WI38 (cell line): Measurements from ENCODE around the gene RUNX3.
"Not testable (repeated sequence)": the region's sequence is repeated elsewhere in the genome, so short reads cannot be mapped to it uniquely, and the experiment has no call there.

ENCODE experiments used
- H3K4me3 ChIP-seq: 2 replicates; pipeline ENCODE4 v1.5.1; 2011; ENCODE audit warnings: low read depth, mild to moderate bottlenecking, control low read depth, low read length
- TF ChIP-seq, protein P1 (sequence below): IDR thresholded peaks from 2 replicates; pipeline ENCODE4 v1.5.1; 2012; ENCODE audit warnings: low read depth, mild to moderate bottlenecking, control low read depth, low read length

RUNX3 gene

DNA sequence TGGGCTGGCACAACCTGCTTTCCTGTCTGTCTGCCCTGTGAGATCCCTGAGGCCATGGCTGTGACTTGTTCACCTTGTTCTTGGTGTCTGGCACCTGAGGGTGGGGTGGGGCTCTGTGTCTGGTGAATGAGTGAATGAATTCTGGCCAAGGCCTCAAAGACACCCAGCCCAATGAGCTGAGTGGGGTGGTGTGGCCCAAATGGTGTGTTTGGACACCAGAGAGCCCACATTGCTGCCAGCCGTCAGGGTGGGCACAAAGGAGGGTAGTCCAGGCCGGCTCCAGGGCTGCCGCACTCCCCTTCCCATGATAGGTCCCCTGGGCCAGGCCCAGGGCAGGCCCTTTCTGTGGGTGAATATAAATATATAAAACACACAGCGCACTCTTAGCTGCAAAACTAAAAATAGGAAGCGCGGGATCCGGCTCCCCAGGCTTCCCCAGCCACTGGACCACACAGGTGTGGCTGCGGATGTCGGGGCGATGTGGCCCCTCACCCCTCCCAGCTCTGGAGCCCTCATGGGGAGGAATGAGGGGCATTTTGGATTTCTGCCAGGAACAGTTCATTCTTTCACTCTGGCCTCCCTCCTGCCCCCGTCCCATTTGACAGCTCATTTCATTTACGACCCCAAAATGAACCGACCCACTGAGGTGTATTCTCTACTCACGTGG is 33.3 kb downstream of the RUNX3 start:
- TF ChIP-seq, protein P1, sequence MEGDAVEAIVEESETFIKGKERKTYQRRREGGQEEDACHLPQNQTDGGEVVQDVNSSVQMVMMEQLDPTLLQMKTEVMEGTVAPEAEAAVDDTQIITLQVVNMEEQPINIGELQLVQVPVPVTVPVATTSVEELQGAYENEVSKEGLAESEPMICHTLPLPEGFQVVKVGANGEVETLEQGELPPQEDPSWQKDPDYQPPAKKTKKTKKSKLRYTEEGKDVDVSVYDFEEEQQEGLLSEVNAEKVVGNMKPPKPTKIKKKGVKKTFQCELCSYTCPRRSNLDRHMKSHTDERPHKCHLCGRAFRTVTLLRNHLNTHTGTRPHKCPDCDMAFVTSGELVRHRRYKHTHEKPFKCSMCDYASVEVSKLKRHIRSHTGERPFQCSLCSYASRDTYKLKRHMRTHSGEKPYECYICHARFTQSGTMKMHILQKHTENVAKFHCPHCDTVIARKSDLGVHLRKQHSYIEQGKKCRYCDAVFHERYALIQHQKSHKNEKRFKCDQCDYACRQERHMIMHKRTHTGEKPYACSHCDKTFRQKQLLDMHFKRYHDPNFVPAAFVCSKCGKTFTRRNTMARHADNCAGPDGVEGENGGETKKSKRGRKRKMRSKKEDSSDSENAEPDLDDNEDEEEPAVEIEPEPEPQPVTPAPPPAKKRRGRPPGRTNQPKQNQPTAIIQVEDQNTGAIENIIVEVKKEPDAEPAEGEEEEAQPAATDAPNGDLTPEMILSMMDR: no peak

GRCh38 chr1:24896176-24896575 is 33.9 kb downstream of the RUNX3 start:
- TF ChIP-seq, protein P1: no peak

More for the DNA sequence above, 33.3 kb downstream of the RUNX3 start:
- H3K4me3 ChIP-seq: no peak overlapping the region

DNA sequence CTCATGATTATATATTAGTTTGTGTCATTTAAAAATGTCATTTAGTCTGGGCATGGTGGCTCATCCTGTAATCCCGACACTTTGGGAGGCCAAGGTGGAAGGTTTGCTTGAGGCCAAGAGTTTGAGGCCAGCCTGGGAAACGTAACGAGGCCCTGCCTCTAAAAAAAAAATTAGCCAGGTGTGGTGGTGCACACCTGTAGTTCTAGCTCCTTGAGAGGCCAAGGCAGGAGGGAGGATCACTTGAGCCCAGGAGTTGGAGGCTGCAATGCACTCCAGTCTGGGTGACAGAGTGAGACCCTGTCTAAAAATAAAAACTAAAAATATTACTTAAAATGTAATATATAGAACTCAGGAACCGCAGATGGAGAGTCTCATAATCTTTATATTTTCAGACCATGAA is 34.6 kb downstream of the RUNX3 start:
- TF ChIP-seq, protein P1: no peak
- H3K4me3 ChIP-seq: no peak overlapping the region

More at GRCh38 chr1:24896176-24896575, 33.9 kb downstream of the RUNX3 start:
- no peak overlapping the region for H3K4me3 ChIP-seq

DNA sequence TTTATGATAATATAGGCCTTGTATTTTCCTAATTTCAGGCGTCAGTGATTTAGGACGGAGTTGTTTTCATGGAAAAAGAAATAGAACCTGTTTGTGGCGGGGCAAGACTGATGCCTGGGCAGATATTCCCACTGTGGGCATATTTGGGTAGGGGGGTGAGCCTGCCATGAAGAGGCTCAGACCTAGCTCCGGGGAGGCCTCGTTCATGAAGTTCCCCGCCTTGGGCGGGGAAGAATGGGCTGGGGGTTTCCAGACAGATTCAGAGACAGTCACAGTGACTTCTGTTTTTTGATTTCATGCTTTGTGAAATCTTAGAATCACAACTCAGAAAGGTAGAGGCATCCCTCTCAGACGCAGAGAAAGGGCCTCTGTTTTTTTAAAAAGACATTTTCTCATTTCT is 36.1 kb downstream of the RUNX3 start:
- TF ChIP-seq, protein P1: no peak

DNA sequence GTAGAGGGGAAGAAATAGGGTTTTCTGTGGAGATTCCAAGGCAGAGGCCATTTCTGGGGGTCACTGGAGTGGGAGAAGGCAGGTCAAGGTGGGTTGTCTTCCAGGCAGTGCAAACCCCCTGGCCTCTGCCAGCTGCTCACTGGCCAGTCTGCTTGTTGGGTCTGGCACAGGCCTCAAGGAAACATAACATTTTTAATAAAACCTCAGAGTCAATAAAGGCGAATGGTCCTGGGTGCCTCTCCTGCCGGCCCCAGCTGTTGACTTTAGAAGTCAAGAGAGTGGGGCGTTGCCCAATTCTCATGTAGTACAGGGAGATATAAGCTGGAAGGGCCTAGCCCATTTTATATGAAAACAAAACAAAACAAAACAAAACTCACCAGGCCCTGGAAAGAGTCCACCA is 36.6 kb downstream of the RUNX3 start:
- TF ChIP-seq, protein P1: no peak
- H3K4me3 ChIP-seq: no peak overlapping the region

More for the DNA sequence above, 36.1 kb downstream of the RUNX3 start:
- no peak overlapping the region for H3K4me3 ChIP-seq

DNA sequence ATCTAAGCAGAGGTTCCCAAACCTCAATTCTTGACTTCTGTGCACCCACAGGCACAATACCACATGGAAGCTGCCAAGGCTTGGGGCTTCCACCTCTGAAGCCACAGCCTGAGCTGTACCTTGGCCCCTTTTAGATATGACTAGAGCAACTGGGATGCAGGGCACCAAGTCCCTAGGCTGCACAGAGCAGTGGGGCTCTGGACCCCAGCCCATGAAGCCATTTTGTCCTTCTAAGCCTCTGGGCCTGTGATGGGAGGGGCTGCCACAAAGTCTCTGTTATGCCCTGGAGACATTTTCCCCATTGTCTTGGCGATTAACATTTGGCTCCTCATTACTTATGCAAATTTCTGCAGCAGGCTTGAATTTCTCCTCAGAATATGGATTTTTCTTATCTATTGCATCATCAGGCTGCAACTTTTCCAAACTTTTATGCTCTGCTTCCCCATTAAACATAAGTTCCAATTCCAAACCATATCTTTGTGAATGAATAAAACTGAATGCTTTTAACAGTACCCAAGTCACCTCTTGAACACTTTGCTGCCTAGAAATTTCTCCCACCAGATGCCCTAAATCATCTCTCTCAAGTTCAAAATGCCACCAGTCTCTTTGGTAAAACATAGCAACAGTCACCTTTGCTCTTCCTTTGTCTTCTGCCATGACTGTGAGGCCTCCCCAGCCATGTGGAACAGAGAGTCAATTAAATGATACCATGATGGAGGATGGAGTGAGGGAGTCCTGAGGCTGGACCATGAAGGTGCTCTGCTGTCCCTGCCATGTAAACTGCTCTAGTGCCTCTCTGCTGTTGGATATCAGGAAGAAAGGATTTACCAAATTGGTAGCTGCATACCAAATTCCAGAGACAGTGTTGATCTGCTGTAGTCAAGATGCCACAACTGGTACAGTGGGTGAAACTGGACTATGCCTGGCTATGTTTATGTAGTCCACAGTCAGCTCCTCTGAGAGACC is 37.6 kb downstream of the RUNX3 start:
- TF ChIP-seq, protein P1: no peak
- H3K4me3 ChIP-seq: no peak overlapping the region

DNA sequence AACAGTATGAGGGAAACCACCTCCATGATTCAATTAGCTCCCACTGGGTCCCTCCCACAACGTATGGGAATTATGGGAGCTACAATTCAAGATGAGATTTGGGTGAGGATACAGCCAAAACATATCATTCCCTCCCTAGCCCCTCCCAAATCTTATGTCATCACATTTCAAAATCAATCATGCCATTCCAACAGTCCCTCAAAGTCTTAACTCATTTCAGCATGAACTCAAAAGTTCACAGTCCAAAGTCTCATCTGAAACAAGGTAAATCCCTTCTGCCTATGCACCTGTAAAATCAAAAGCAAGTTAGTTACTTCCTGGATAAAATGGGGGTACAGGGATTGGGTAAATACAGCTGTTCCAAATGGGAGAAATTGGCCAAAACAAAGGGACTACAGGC is 38.7 kb downstream of the RUNX3 start:
- H3K4me3 ChIP-seq: not testable (repeated sequence)
